Lower leg skin (tissue), 3 donors: Measurements from ENCODE around the gene CPOX.

Source experiments
- POLR2A ChIP-seq, 2 donors: fragments of 450-650 bp; IDR thresholded peaks; one replicate each; pipeline ENCODE4 v1.6.1; 2016 to 2017; ENCODE audit warnings: antibody characterized with exemption in 2 of 2, mild to moderate bottlenecking in 1 of 2, moderate library complexity in 1 of 2
- TF ChIP-seq, protein P1 (sequence below), 3 donors: fragments of 450-650 bp; IDR thresholded peaks; one replicate each; pipeline ENCODE4 v1.5.1; 2016; ENCODE audit warnings: antibody characterized with exemption in 3 of 3, mild to moderate bottlenecking in 3 of 3, moderate library complexity in 2 of 3

DNA sequence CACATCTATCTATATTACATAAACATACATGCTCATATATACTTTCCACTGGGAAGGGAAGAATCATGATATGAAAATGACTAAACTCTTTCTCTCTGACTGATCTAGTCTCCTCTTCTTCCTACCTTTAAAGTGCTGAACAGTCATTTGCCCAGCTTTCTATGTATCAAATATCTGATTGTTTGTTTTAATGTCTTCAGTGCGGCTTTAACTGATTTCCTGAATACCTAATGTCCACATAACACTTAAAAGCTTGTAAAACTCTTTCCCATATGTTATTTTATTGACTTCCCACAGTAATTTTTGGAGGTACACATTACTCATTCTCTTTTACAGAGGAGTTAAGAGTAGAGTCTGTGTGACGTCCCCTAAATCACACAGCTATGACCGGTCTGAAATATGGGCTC is 28.2 kb downstream of the CPOX start:
- TF ChIP-seq, protein P1, sequence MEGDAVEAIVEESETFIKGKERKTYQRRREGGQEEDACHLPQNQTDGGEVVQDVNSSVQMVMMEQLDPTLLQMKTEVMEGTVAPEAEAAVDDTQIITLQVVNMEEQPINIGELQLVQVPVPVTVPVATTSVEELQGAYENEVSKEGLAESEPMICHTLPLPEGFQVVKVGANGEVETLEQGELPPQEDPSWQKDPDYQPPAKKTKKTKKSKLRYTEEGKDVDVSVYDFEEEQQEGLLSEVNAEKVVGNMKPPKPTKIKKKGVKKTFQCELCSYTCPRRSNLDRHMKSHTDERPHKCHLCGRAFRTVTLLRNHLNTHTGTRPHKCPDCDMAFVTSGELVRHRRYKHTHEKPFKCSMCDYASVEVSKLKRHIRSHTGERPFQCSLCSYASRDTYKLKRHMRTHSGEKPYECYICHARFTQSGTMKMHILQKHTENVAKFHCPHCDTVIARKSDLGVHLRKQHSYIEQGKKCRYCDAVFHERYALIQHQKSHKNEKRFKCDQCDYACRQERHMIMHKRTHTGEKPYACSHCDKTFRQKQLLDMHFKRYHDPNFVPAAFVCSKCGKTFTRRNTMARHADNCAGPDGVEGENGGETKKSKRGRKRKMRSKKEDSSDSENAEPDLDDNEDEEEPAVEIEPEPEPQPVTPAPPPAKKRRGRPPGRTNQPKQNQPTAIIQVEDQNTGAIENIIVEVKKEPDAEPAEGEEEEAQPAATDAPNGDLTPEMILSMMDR (IDR thresholded peaks at IDR 0.05): no peak
- no peak for TF ChIP-seq POLR2A (IDR thresholded peaks at IDR 0.05)
